ENCODE measurements around the gene DYSF.

DYSF gene

DNA sequence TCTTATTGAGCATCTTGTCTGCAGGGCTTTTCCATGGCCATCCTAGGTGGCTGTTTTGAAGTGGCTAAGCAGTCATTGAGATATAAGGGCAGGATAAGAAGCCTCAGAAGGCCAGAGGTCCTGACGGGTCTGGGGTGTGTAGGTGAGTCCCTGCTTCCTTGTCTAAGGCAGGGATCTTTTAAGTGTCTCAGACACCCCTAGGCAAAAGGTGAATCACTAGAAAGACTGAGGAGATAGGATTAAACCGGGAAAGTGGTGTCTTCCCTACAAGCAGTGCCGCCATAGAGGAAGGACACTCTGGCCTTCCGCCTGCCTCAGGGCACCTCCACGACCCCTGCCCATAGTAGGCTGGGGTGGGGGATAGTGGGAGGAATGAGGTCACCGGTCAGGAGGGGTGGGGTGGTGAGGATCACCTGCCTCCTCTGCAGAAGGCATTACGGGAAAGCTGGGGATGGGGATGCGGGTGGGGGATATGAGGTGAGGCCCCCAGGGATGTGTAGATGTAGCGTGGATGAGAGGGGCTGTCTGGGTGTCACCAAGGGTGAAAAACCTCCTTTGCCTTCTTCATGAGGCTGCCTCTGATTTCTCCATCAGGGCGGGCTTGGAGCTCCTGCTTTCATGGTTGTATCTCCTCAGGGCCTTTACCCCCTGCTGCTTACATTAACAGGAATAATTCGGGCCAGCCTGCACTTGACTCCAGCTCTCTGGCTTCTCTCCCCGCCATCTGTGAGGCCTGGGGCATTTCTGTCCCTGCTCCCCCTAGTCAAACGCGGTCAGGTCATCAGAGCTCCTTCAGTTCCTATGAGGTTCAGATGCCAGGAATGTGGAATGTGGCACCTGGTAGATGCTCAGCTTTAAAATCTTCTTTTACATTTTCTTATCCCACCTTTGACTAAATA lies 244.0 kb downstream of the DYSF start:
- DNase-seq, result no peak
- H3K4me3 ChIP-seq (ENCODE audit: control insufficient read depth in 1 of 7, extremely low read depth in 1 of 7, insufficient read depth in 4 of 7, low read depth in 2 of 7, low read length in 6 of 7), result no peak overlapping the region
- ChIA-PET CTCF (no interaction called here), POLR2A (interaction anchor here (0.6 kb wide), 1 partner anchor 852 kb away, joined by 3 read pairs; no protein-coding TSS in a partner anchor)
- H3K36me3 ChIP-seq (ENCODE audit: control insufficient read depth in 4 of 4, insufficient read depth in 4 of 4, low read length in 3 of 4), result no peaks in the 10 kb centered on the region
- H3K27ac ChIP-seq (ENCODE audit: insufficient read depth in 1 of 2, low read depth in 1 of 2, low read length in 2 of 2, poor library complexity in 1 of 2, severe bottlenecking in 2 of 2), result no peak overlapping the region
- WGBS (ENCODE audit: insufficient coverage), result 90% methylated on average over 11 of the region's 14 CpGs
- H3K9me3 ChIP-seq (ENCODE audit: control extremely low read depth in 1 of 5, control insufficient read depth in 4 of 5, insufficient read depth in 2 of 5, low read depth in 1 of 5, low read length in 4 of 5), result no peaks in the 10 kb centered on the region
- H3K4me1 ChIP-seq (ENCODE audit: control extremely low read depth in 1 of 4, control insufficient read depth in 4 of 4, insufficient read depth in 4 of 4, low read length in 3 of 4), result peaks cover 0 to 2% (median 0%) of the 10 kb centered on the region in 4 experiments
- peaks cover 0 to 27% (median 8%) of the 10 kb centered on the region in 5 experiments for H3K27me3 ChIP-seq (replicated peaks in 2 of 5; ENCODE audit: control insufficient read depth in 4 of 5, insufficient read depth in 5 of 5, low read length in 4 of 5)

GRCh38 chr2:71699428-71699827 lies 246.1 kb downstream of the DYSF start:
- Histone ChIP-seq H3K27ac (ENCODE audit: insufficient read depth in 1 of 2, low read depth in 1 of 2, low read length in 2 of 2, poor library complexity in 1 of 2, severe bottlenecking in 2 of 2) (no peak overlapping the region), H3K27me3 (replicated peaks in 2 of 5; ENCODE audit: control insufficient read depth in 4 of 5, insufficient read depth in 5 of 5, low read length in 4 of 5) (peaks cover 0 to 9% (median 5%) of the 10 kb centered on the region in 5 experiments), H3K36me3 (ENCODE audit: control insufficient read depth in 4 of 4, insufficient read depth in 4 of 4, low read length in 3 of 4) (no peaks in the 10 kb centered on the region), H3K4me3 (ENCODE audit: control insufficient read depth in 1 of 7, extremely low read depth in 1 of 7, insufficient read depth in 4 of 7, low read depth in 2 of 7, low read length in 6 of 7) (no peak overlapping the region), H3K4me1 (ENCODE audit: control extremely low read depth in 1 of 4, control insufficient read depth in 4 of 4, insufficient read depth in 4 of 4, low read length in 3 of 4) (peaks cover 0 to 2% (median 0%) of the 10 kb centered on the region in 4 experiments), H3K9me3 (ENCODE audit: control extremely low read depth in 1 of 5, control insufficient read depth in 4 of 5, insufficient read depth in 2 of 5, low read depth in 1 of 5, low read length in 4 of 5) (no peaks in the 10 kb centered on the region)
- DNase-seq, result no peak
- 84% methylated on average over 3 of the region's 6 CpGs for WGBS (ENCODE audit: insufficient coverage)
- POLR2A ChIA-PET, result no interaction called here
- CTCF ChIA-PET, result no interaction called here

GRCh38 chr2:71700041-71700657 lies 246.8 kb downstream of the DYSF start:
- 94% methylated on average over 8 of the region's 11 CpGs for WGBS (ENCODE audit: insufficient coverage)
- Histone ChIP-seq H3K36me3 (ENCODE audit: control insufficient read depth in 4 of 4, insufficient read depth in 4 of 4, low read length in 3 of 4) (no peaks in the 10 kb centered on the region), H3K27me3 (replicated peaks in 2 of 5; ENCODE audit: control insufficient read depth in 4 of 5, insufficient read depth in 5 of 5, low read length in 4 of 5) (peaks cover 0 to 9% (median 5%) of the 10 kb centered on the region in 5 experiments), H3K27ac (ENCODE audit: insufficient read depth in 1 of 2, low read depth in 1 of 2, low read length in 2 of 2, poor library complexity in 1 of 2, severe bottlenecking in 2 of 2) (no peak overlapping the region), H3K9me3 (ENCODE audit: control extremely low read depth in 1 of 5, control insufficient read depth in 4 of 5, insufficient read depth in 2 of 5, low read depth in 1 of 5, low read length in 4 of 5) (no peaks in the 10 kb centered on the region), H3K4me3 (ENCODE audit: control insufficient read depth in 1 of 7, extremely low read depth in 1 of 7, insufficient read depth in 4 of 7, low read depth in 2 of 7, low read length in 6 of 7) (no peak overlapping the region), H3K4me1 (ENCODE audit: control extremely low read depth in 1 of 4, control insufficient read depth in 4 of 4, insufficient read depth in 4 of 4, low read length in 3 of 4) (peaks cover 0 to 2% (median 0%) of the 10 kb centered on the region in 4 experiments)
- CTCF ChIA-PET, result no interaction called here
- no peak for DNase-seq
- POLR2A ChIA-PET, result no interaction called here

GRCh38 chr2:71700658-71701397 lies 247.5 kb downstream of the DYSF start:
- Histone ChIP-seq H3K27ac (ENCODE audit: insufficient read depth in 1 of 2, low read depth in 1 of 2, low read length in 2 of 2, poor library complexity in 1 of 2, severe bottlenecking in 2 of 2) (no peak overlapping the region), H3K9me3 (ENCODE audit: control extremely low read depth in 1 of 5, control insufficient read depth in 4 of 5, insufficient read depth in 2 of 5, low read depth in 1 of 5, low read length in 4 of 5) (no peaks in the 10 kb centered on the region), H3K4me3 (ENCODE audit: control insufficient read depth in 1 of 7, extremely low read depth in 1 of 7, insufficient read depth in 4 of 7, low read depth in 2 of 7, low read length in 6 of 7) (no peak overlapping the region), H3K36me3 (ENCODE audit: control insufficient read depth in 4 of 4, insufficient read depth in 4 of 4, low read length in 3 of 4) (no peaks in the 10 kb centered on the region), H3K27me3 (replicated peaks in 2 of 5; ENCODE audit: control insufficient read depth in 4 of 5, insufficient read depth in 5 of 5, low read length in 4 of 5) (peaks cover 0 to 9% (median 5%) of the 10 kb centered on the region in 5 experiments), H3K4me1 (ENCODE audit: control extremely low read depth in 1 of 4, control insufficient read depth in 4 of 4, insufficient read depth in 4 of 4, low read length in 3 of 4) (peaks cover 0 to 2% (median 0%) of the 10 kb centered on the region in 4 experiments)
- ChIA-PET CTCF (no interaction called here), POLR2A (no interaction called here)
- DNase-seq, result no peak
- 93% methylated on average over 17 of the region's 21 CpGs for WGBS (ENCODE audit: insufficient coverage)

GRCh38 chr2:71702071-71702970 lies 249.0 kb downstream of the DYSF start:
- ChIA-PET CTCF (no interaction called here), POLR2A (no interaction called here)

DNA sequence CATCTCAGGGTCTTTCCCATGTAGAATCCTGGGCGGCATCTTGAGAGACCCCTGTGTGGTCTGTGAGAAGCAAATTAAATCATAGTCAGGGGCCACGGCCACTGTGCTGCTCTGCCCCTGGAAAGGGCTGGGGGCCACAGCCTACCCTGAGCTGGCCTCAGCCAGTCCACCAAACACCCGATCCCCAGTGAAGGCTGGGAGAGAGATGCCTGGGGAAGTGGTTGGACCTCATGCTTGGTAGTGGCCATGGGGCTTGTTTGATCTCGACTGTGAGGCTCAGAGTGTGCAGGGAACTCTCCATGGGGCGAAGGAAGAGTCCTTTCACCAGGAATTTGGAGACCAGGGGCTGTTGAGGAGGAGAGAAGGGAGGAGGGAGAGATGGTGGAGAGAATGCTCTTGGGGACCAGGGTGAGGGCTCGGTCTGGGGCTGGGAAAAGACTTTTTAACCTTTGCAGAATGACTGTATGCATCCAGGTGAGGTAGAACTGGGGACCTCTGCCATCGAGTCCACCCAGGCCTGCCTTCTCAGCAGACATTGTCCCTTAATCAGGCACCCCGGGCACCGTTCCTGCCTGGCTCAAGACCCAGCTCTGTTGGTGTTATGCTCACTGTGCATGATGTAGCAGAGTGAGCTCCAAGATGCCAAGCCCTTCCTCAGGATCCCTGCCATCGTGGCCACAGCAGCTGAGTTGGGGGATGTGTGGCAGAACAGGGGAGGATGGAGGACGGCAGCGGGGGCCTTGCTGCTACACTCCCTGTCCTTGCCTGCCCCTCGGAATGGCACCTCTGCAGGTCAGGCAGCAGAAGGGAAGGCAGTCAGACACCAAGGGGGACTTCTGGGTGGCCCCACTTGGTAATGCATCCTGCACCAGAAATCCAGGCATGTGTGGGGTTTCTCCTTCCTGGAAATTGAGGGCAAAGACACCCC lies 249.9 kb downstream of the DYSF start:
- H3K27ac ChIP-seq (ENCODE audit: insufficient read depth in 1 of 2, low read depth in 1 of 2, low read length in 2 of 2, poor library complexity in 1 of 2, severe bottlenecking in 2 of 2), result no peak overlapping the region
- ChIA-PET CTCF (no interaction called here), POLR2A (no interaction called here)
- H3K27me3 ChIP-seq (replicated peaks in 2 of 5; ENCODE audit: control insufficient read depth in 4 of 5, insufficient read depth in 5 of 5, low read length in 4 of 5), result peaks cover 0 to 9% (median 0%) of the 10 kb centered on the region in 5 experiments
- H3K4me3 ChIP-seq (ENCODE audit: control insufficient read depth in 1 of 7, extremely low read depth in 1 of 7, insufficient read depth in 4 of 7, low read depth in 2 of 7, low read length in 6 of 7), result no peak overlapping the region
- H3K36me3 ChIP-seq (ENCODE audit: control insufficient read depth in 4 of 4, insufficient read depth in 4 of 4, low read length in 3 of 4), result no peaks in the 10 kb centered on the region
- DNase-seq, result no peak
- no peaks in the 10 kb centered on the region for H3K9me3 ChIP-seq (ENCODE audit: control extremely low read depth in 1 of 5, control insufficient read depth in 4 of 5, insufficient read depth in 2 of 5, low read depth in 1 of 5, low read length in 4 of 5)
- 94% methylated on average over 8 of the region's 13 CpGs for WGBS (ENCODE audit: insufficient coverage)
- peaks cover 0 to 2% (median 0%) of the 10 kb centered on the region in 4 experiments for H3K4me1 ChIP-seq (ENCODE audit: control extremely low read depth in 1 of 4, control insufficient read depth in 4 of 4, insufficient read depth in 4 of 4, low read length in 3 of 4)

More at GRCh38 chr2:71702071-71702970, 249.0 kb downstream of the DYSF start:
- 78% methylated on average over 12 of the region's 15 CpGs for WGBS (ENCODE audit: insufficient coverage)
- H3K27ac ChIP-seq (ENCODE audit: insufficient read depth in 1 of 2, low read depth in 1 of 2, low read length in 2 of 2, poor library complexity in 1 of 2, severe bottlenecking in 2 of 2), result no peak overlapping the region
- DNase-seq, result no peak
- no peaks in the 10 kb centered on the region for H3K9me3 ChIP-seq (ENCODE audit: control extremely low read depth in 1 of 5, control insufficient read depth in 4 of 5, insufficient read depth in 2 of 5, low read depth in 1 of 5, low read length in 4 of 5)
- peaks cover 0 to 2% (median 0%) of the 10 kb centered on the region in 4 experiments for H3K4me1 ChIP-seq (ENCODE audit: control extremely low read depth in 1 of 4, control insufficient read depth in 4 of 4, insufficient read depth in 4 of 4, low read length in 3 of 4)
- H3K4me3 ChIP-seq (ENCODE audit: control insufficient read depth in 1 of 7, extremely low read depth in 1 of 7, insufficient read depth in 4 of 7, low read depth in 2 of 7, low read length in 6 of 7), result no peak overlapping the region
- H3K27me3 ChIP-seq (replicated peaks in 2 of 5; ENCODE audit: control insufficient read depth in 4 of 5, insufficient read depth in 5 of 5, low read length in 4 of 5), result peaks cover 0 to 9% (median 2%) of the 10 kb centered on the region in 5 experiments
- no peaks in the 10 kb centered on the region for H3K36me3 ChIP-seq (ENCODE audit: control insufficient read depth in 4 of 4, insufficient read depth in 4 of 4, low read length in 3 of 4)

Data from common myeloid progenitor, CD34-positive (primary cell).